Hematopoietic multipotent progenitor cell (in vitro differentiated cells): ENCODE data around the gene GOLPH3L. TPM values are rescaled to one million over a fixed set of nuclear protein-coding genes. Genes with fewer than 3 reads are reported as not detected.
"Not testable (repeated sequence)": the region's sequence is repeated elsewhere in the genome, so short reads cannot be mapped to it uniquely, and the experiment has no call there.

Experiments
- DNase-seq, 3 donors: peaks; one replicate each; pipeline ENCODE4 v3.0.0-alpha.2; 2011 to 2015; ENCODE audit warnings: low read depth in 2 of 3, low spot score in 2 of 3
- total RNA-seq: library from RNA; depleted of rRNA; stranded (reverse); fragments of >200 nt; gene quantifications from one replicate; pipeline ENCODE4 v1.2.3, GENCODE V29; 2012

The GOLPH3L gene
- total RNA-seq, 1 donor = 10.0 TPM

DNA sequence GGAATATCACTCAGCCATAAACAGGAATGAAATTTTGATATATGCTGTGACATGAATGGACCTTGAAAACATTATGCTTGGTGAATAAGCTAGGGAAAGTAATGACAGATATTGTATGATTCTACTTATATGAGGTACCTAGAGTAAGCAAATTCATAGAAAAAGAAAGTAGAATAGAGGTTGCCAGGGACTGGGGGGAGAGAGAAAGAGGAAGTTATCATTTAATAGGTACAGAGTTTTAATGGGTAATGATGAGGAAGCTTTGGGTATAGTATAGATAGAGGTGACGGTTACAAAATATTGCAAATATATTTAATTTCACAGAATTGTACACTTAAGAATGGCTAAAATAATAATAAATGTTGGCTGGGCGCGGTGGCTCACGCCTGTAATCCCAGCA, 36.4 kb downstream of the GOLPH3L start:
- DNase-seq = peak in 1 of 3 donors; percentile 3

- not testable (repeated sequence) for DNase-seq
Observed at GRCh38 chr1:150657064-150657463, 39.9 kb downstream of the GOLPH3L start.

- not testable (repeated sequence) for DNase-seq
Observed at GRCh38 chr1:150654635-150655034, 42.3 kb downstream of the GOLPH3L start.

GRCh38 chr1:150650193-150650592, 46.8 kb downstream of the GOLPH3L start:
- no peak for DNase-seq

- no peak for DNase-seq
Observed at GRCh38 chr1:150649441-150650075, 47.4 kb downstream of the GOLPH3L start.

DNA sequence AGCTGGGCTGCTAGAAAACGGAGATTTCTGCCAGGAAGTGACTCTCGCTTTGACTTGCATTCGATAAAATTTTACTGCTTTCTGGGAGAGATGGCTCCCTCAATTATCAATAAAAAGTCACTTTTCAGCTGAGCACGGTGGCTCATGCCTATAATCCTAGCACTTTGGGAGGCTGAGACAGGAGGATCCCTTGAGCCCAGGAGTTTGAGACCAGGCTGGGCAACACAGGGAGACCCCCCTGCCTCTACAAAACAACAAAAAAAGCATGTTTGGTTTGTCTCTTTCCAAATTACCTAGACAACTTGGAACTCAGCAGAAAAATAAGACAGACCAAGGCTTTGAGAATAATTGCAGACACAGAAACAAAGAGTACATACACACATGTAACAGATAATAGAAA, 54.7 kb downstream of the GOLPH3L start:
- DNase-seq = no peak

GRCh38 chr1:150641126-150641815, 55.7 kb downstream of the GOLPH3L start:
- DNase-seq = not testable (repeated sequence)

GRCh38 chr1:150638430-150638829, 58.5 kb downstream of the GOLPH3L start:
- DNase-seq = not testable (repeated sequence)

DNA sequence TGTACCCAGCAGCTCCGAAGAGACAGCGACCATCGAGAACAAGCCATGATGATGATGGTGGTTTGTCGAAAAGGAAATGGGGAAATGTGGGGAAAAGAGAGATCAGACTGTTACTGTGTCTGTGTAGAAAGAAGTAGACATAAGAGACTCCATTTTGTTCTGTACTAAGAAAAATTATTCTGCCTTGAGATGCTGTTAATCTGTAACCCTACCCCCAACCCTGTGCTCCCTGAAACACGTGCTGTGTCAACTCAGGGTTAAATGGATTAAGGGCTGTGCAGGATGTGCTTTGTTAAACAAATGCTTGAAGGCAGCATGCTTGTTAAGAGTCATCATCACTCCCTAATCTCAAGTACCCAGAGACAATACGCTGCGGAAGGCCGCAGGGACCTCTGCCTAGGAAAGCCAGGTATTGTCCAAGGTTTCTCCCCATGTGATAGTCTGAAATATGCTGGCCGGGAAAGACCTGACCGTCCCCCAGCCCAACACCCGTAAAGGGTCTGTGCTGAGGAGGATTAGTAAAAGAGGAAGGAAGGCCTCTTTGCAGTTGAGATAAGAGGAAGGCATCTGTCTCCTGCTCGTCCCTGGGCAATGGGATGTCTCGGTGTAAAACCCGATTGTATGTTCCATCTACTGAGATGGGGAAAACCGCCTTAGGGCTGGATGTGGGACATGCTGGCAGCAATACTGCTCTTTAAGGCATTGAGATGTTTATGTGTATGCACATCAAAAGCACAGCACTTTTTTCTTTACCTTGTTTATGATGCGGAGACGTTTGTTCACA, 61.9 kb downstream of the GOLPH3L start:
- DNase-seq = not testable (repeated sequence)

GRCh38 chr1:150629115-150629928, 67.6 kb downstream of the GOLPH3L start, which contains the start of gene ENSA:
Gene ENSA, minus strand, starts transcription at chr1:150629612. Its CDS starts 142 bp downstream, at chr1:150629470.
- DNase-seq = peak; percentile 90 to 99 (median 99)

GRCh38 chr1:150628766-150629114, 68.2 kb downstream of the GOLPH3L start:
- DNase-seq = no peak

DNA sequence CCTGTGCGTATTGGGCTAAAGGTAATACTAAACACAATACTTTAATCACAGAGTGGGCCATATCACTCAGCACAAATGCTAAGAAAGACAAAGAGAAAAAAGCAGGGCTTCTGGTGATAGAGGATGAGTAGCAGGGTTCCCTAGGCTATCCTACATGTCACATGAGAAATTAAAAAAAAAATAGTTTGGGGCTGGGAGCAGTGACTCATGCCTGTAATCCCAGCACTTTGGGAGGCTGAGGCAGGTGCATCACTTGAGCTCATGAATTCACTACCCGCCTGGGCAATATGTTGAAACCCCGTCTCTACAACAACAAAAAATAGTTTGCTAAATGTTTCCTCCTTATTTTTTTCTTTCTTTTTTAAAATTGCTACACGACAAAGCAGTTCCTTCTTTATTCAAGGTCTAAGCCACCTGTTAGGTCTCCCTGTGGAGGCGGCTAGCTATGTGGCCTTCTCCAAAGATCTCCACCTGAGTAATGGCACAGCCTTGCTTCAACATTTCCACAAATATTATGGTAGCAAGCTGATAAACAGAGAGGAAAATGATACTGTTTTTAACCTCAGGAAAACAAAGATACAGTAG, 69.0 kb downstream of the GOLPH3L start:
- DNase-seq = no peak

DNA sequence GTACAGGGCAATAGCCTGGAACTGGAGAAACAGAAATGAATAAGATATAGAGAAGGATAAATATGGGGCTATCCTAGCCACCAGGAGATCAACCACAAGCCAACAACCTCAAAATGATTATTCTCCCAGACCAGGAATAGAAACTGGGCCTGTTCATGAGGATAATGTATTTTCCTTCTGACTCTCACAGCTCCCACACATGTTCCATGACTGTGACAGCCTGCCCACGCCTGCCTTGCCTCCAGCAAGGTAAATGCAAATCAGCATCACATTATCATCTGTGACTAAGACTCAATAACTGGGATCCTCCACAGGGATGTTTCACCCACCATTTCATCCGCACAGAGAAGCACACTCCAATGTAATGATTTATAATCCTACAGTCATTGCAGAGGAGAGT, 70.8 kb downstream of the GOLPH3L start:
- no peak for DNase-seq

DNA sequence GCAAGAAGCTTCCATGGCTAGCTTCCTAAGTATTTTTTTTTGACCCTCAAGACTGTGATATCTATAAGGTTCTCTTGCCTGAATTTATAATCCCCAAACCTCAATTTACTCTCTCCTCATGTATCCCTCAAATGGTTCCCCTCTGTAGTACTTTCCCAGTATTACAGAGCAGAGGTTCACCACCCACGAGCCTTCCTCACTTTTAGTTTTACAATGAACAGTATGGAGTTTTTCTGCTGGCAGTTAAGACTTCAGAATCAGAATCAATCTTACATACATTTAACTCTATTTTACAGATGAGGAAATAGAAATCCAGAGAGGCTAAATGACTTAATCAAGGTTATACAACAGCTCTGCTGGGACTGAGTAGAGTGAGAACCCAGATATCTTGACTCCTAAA, 72.4 kb downstream of the GOLPH3L start:
- not testable (repeated sequence) for DNase-seq

GRCh38 chr1:150624134-150624533, 72.8 kb downstream of the GOLPH3L start:
- DNase-seq = not testable (repeated sequence)

DNA sequence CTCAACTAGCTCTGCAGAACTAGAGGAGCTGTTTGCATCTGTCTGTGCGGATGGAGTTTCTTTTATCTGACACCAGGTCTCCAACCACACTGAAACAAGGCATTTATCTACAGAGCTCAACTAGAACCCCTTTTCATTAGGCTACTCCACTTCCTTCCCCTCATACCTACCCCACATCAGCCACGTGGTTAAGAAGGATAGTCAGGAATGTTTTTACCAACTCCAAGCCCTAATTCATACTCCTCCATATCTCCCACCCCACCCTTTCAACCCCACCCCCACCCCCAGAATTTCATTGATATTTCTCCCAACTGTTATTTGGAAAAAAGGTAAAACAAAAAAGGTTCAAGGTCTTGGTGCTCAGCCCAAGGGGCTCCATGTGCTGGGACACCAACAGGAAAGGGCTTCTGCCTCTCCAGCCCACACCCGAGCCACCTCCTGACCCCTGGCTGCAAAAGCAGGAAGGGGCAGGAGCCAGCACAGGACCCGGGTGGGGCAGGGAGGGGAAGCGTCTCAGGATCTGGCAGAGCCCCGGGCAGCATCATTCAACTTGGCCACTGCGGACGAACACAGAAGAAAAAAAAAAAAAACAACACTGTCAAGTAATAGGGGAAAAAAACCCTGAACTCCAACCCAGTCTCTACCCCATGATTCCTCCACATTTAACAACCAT, 74.5 kb downstream of the GOLPH3L start:
- DNase-seq = peak in 1 of 3 donors; percentile 20

- peak; percentile 34 to 74 (median 54) for DNase-seq
Observed at GRCh38 chr1:150621497-150622302, 75.3 kb downstream of the GOLPH3L start.

DNA sequence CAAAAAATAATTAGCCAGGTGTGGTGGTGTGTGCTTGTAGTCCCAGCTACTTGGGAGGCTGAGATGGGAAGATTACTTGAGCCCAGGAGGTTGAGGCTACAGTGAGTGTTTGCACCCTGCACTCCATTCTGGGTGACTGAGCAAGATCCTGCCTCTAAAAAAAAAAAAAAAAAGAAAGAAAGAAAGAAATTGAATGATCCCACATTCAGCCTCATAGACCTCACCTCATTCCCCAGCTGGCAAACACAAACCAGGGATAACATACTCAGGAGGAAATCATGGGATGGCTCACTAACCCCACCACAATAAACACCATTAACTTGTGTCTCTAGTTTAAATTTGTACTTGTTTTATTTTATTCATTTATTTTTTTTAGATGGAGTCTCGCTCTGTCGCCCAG, 76.0 kb downstream of the GOLPH3L start:
- DNase-seq = no peak
